ENCODE data around the gene CCNQ.

The CCNQ gene

DNA sequence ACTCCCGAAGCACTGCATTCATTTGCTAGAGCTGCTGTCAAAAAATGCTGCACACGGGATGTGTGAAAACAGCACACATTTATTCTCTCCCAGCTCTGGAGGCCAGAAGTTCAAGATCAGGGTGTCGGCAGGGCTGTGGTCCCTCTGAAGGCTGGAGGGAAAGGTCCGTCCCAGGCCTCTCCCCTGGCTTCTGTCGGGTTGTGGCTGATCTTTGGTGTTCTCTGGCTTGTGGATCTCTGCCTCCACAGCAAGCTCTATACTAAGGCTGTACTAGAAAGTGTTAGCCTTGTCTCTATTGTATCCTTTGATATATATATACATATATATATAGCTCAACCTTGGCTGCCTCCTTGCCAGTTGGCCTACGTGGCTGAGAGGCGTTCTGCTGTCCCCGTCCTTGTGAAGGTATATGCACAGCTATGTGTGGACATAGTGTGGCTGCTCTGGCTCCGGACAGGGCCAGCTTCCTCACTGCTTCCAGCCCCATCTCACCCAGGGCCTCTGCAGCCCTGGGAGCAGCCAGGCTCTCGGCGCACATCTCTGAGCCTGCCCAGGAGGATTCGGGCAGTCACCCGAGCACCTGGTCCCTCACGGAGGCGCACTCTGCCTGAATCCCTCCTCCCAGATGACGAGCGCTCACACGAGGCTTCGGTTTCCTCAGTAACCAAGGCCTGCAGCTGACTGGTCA lies 33.1 kb upstream of the CCNQ start:
- H3K27me3 ChIP-seq (ENCODE audit: control insufficient read depth, low read length) = no peaks in the 10 kb centered on the region; the same call in 1 of the 2 replicates
- H3K79me2 ChIP-seq (ENCODE audit: control insufficient read depth, low read length) = no peaks in the 10 kb centered on the region
- H3K9me2 ChIP-seq (replicated peaks; ENCODE audit: control insufficient read depth, low read length) = no peaks in the 10 kb centered on the region

GRCh38 chrX:153631346-153631745 lies 32.4 kb upstream of the CCNQ start:
- no peaks in the 10 kb centered on the region for H3K4me1 ChIP-seq (ENCODE audit: control insufficient read depth, low read length)
- no peaks in the 10 kb centered on the region for H3K79me2 ChIP-seq (ENCODE audit: control insufficient read depth, low read length)
- no peak overlapping the region for H3K27ac ChIP-seq (ENCODE audit: low read depth, low read length)
- no peak overlapping the region for H3K4me3 ChIP-seq (ENCODE audit: low read length)
- no peaks in the 10 kb centered on the region for H3K36me3 ChIP-seq (ENCODE audit: control insufficient read depth, low read length)
- H3K9me2 ChIP-seq (replicated peaks; ENCODE audit: control insufficient read depth, low read length) = no peaks in the 10 kb centered on the region
- no peaks in the 10 kb centered on the region for H4K20me1 ChIP-seq (ENCODE audit: control insufficient read depth, insufficient read depth, low read depth, low read length)
- H3F3A ChIP-seq (ENCODE audit: control insufficient read depth, insufficient read depth) = no peaks in the 10 kb centered on the region
- H3K27me3 ChIP-seq (ENCODE audit: control insufficient read depth, low read length) = no peaks in the 10 kb centered on the region; the same call in 1 of the 2 replicates
- no peak overlapping the region for H3K4me2 ChIP-seq (ENCODE audit: low read length)
- TF ChIP-seq CTCF (IDR thresholded peaks at IDR 0.05; ENCODE audit: low read depth, low read length, poor library complexity, severe bottlenecking) = no peak
- no peak for TF ChIP-seq EZH2phosphoT487 (IDR thresholded peaks at IDR 0.05; ENCODE audit: borderline replicate concordance, low read length)
- no peaks in the 10 kb centered on the region for H3K9me3 ChIP-seq (ENCODE audit: control insufficient read depth, insufficient read depth, low read length)

More for the DNA sequence above, 33.1 kb upstream of the CCNQ start:
- Histone ChIP-seq H3K36me3 (ENCODE audit: control insufficient read depth, low read length) (no peaks in the 10 kb centered on the region), H3K4me3 (ENCODE audit: low read length) (no peak overlapping the region), H3F3A (ENCODE audit: control insufficient read depth, insufficient read depth) (no peaks in the 10 kb centered on the region), H3K27ac (ENCODE audit: low read depth, low read length) (no peak overlapping the region), H3K9me3 (ENCODE audit: control insufficient read depth, insufficient read depth, low read length) (no peaks in the 10 kb centered on the region), H3K4me2 (ENCODE audit: low read length) (no peak overlapping the region), H4K20me1 (ENCODE audit: control insufficient read depth, insufficient read depth, low read depth, low read length) (no peaks in the 10 kb centered on the region), H3K4me1 (ENCODE audit: control insufficient read depth, low read length) (no peaks in the 10 kb centered on the region)
- TF ChIP-seq CTCF (IDR thresholded peaks at IDR 0.05; ENCODE audit: low read depth, low read length, poor library complexity, severe bottlenecking) = no peak
- no peak for TF ChIP-seq EZH2phosphoT487 (IDR thresholded peaks at IDR 0.05; ENCODE audit: borderline replicate concordance, low read length)

- H3F3A ChIP-seq (ENCODE audit: control insufficient read depth, insufficient read depth) = no peaks in the 10 kb centered on the region
- H3K4me1 ChIP-seq (ENCODE audit: control insufficient read depth, low read length) = no peaks in the 10 kb centered on the region
- no peaks in the 10 kb centered on the region for H4K20me1 ChIP-seq (ENCODE audit: control insufficient read depth, insufficient read depth, low read depth, low read length)
- no peak for TF ChIP-seq EZH2phosphoT487 (IDR thresholded peaks at IDR 0.05; ENCODE audit: borderline replicate concordance, low read length)
- no peak for TF ChIP-seq CTCF (IDR thresholded peaks at IDR 0.05; ENCODE audit: low read depth, low read length, poor library complexity, severe bottlenecking)
- no peak overlapping the region for H3K27ac ChIP-seq (ENCODE audit: low read depth, low read length)
- no peaks in the 10 kb centered on the region for H3K36me3 ChIP-seq (ENCODE audit: control insufficient read depth, low read length)
- no peaks in the 10 kb centered on the region for H3K9me3 ChIP-seq (ENCODE audit: control insufficient read depth, insufficient read depth, low read length)
- no peak overlapping the region for H3K4me3 ChIP-seq (ENCODE audit: low read length)
- H3K4me2 ChIP-seq (ENCODE audit: low read length) = no peak overlapping the region
- H3K9me2 ChIP-seq (replicated peaks; ENCODE audit: control insufficient read depth, low read length) = no peaks in the 10 kb centered on the region
- no peaks in the 10 kb centered on the region; the same call in 1 of the 2 replicates for H3K27me3 ChIP-seq (ENCODE audit: control insufficient read depth, low read length)
- H3K79me2 ChIP-seq (ENCODE audit: control insufficient read depth, low read length) = no peaks in the 10 kb centered on the region
Measured at GRCh38 chrX:153628665-153629064, 29.7 kb upstream of the CCNQ start.

Data from DOHH2 (cell line).